GM18873 (cell line): ENCODE measurements around the gene PARN.

Experiments
- ATAC-seq: cut with Tn5 transposase; IDR thresholded peaks from one replicate; pipeline ENCODE4 v1.9.1; 2021; ENCODE audit warnings: mild to moderate bottlenecking, moderate library complexity, moderate number of reproducible peaks; ENCODE audit not compliant: unreplicated experiment, low FRiP score

PARN gene

GRCh38 chr16:14531613-14532012 lies 98.4 kb downstream of the PARN start:
- no peak for ATAC-seq

GRCh38 chr16:14531101-14531500 lies 99.0 kb downstream of the PARN start:
- ATAC-seq = no peak

GRCh38 chr16:14530046-14530445 lies 100.0 kb downstream of the PARN start:
- ATAC-seq = no peak

- no peak for ATAC-seq
These were observed 100.9 kb downstream of the PARN start for GRCh38 chr16:14529010-14529669.

GRCh38 chr16:14528306-14528705 lies 101.8 kb downstream of the PARN start:
- ATAC-seq = no peak

- no peak for ATAC-seq
These were observed 102.5 kb downstream of the PARN start for GRCh38 chr16:14527411-14528044.

GRCh38 chr16:14525596-14525995 lies 104.5 kb downstream of the PARN start:
- no peak for ATAC-seq

GRCh38 chr16:14524979-14525378 lies 105.1 kb downstream of the PARN start:
- no peak for ATAC-seq

- no peak for ATAC-seq
These were observed 106.4 kb downstream of the PARN start for GRCh38 chr16:14523632-14524031.

- ATAC-seq = no peak
These were observed 107.4 kb downstream of the PARN start for GRCh38 chr16:14522671-14523070.

- no peak for ATAC-seq
These were observed 109.3 kb downstream of the PARN start for GRCh38 chr16:14520753-14521152.

- no peak for ATAC-seq
These were observed 115.1 kb downstream of the PARN start for GRCh38 chr16:14514967-14515366.

GRCh38 chr16:14513389-14514107 lies 116.5 kb downstream of the PARN start:
- no peak for ATAC-seq

- ATAC-seq = no peak
These were observed 118.3 kb downstream of the PARN start for GRCh38 chr16:14511800-14512135.

GRCh38 chr16:14510939-14511799 lies 118.9 kb downstream of the PARN start:
- no peak for ATAC-seq

GRCh38 chr16:14510581-14510938 lies 119.5 kb downstream of the PARN start:
- no peak for ATAC-seq

- ATAC-seq = no peak
These were observed 120.4 kb downstream of the PARN start for GRCh38 chr16:14509675-14510132.

GRCh38 chr16:14509055-14509454 lies 121.0 kb downstream of the PARN start:
- ATAC-seq = no peak

GRCh38 chr16:14505846-14506245 lies 124.2 kb downstream of the PARN start:
- ATAC-seq = no peak

- no peak for ATAC-seq
These were observed 126.9 kb downstream of the PARN start for GRCh38 chr16:14502932-14503741.
